Right renal cortex interstitium (tissue), 3 donors: ENCODE measurements around the gene PEAR1. TPM values are rescaled to one million over a fixed set of nuclear protein-coding genes. Genes with fewer than 3 reads are reported as not detected.

Experiments
- DNase-seq, 3 donors: peaks; one replicate each; pipeline ENCODE4 v3.0.0-alpha.2; 2013; ENCODE audit warnings: low read depth in 3 of 3, low spot score in 2 of 3
- polyA plus RNA-seq, 3 donors: library from polyadenylated mRNA; unstranded; fragments of 120-200 nt; gene quantifications; one replicate each; pipeline ENCODE4 v1.2.1, GENCODE V29; 2013; ENCODE audit not compliant: insufficient read length in 3 of 3

The PEAR1 gene
- polyA plus RNA-seq, 3 donors = 16.7 to 19.2 (median 17.7) TPM

- DNase-seq = no peak
Observed at GRCh38 chr1:156860113-156860627, 33.3 kb upstream of the PEAR1 start.

- no peak for DNase-seq
Observed at GRCh38 chr1:156860628-156861423, 32.7 kb upstream of the PEAR1 start, which contains the start of gene NTRK1. Gene NTRK1, plus strand, starts transcription at chr1:156860865. Its CDS starts 70 bp downstream, at chr1:156860935.

GRCh38 chr1:156862584-156862983 lies 30.9 kb upstream of the PEAR1 start:
- no peak for DNase-seq

- no peak for DNase-seq
Observed at GRCh38 chr1:156862997-156863599, 30.4 kb upstream of the PEAR1 start.

- DNase-seq = no peak
Observed at GRCh38 chr1:156863631-156864030, 29.9 kb upstream of the PEAR1 start.

- DNase-seq = no peak
Observed at GRCh38 chr1:156864796-156865195, 28.7 kb upstream of the PEAR1 start.

- DNase-seq = no peak
Observed at GRCh38 chr1:156865258-156865657, 28.3 kb upstream of the PEAR1 start.

GRCh38 chr1:156865865-156866248 lies 27.7 kb upstream of the PEAR1 start:
- DNase-seq = no peak

GRCh38 chr1:156866249-156866909 lies 27.1 kb upstream of the PEAR1 start:
- DNase-seq = no peak

- no peak for DNase-seq
Observed at GRCh38 chr1:156868341-156868740, 25.2 kb upstream of the PEAR1 start.

- DNase-seq = no peak
Observed at GRCh38 chr1:156869455-156869854, 24.1 kb upstream of the PEAR1 start.

- no peak for DNase-seq
Observed at GRCh38 chr1:156873659-156874058, 19.9 kb upstream of the PEAR1 start.

GRCh38 chr1:156874142-156874541 lies 19.4 kb upstream of the PEAR1 start:
- no peak for DNase-seq

GRCh38 chr1:156874572-156875340 lies 18.8 kb upstream of the PEAR1 start:
- no peak for DNase-seq

GRCh38 chr1:156875341-156875615 lies 18.2 kb upstream of the PEAR1 start:
- DNase-seq = no peak

- DNase-seq = no peak
Observed at GRCh38 chr1:156876281-156876680, 17.2 kb upstream of the PEAR1 start.

GRCh38 chr1:156877433-156878170 lies 15.9 kb upstream of the PEAR1 start:
- DNase-seq = no peak

GRCh38 chr1:156879876-156880275 lies 13.6 kb upstream of the PEAR1 start:
- no peak for DNase-seq

- no peak for DNase-seq
Observed at GRCh38 chr1:156880473-156880872, 13.0 kb upstream of the PEAR1 start.

- DNase-seq = no peak
Observed at GRCh38 chr1:156881101-156881500, 12.4 kb upstream of the PEAR1 start.
